ENCODE measurements around the gene MAP1LC3C.

- TF ChIP-seq CTCF (IDR thresholded peaks at IDR 0.05; ENCODE audit: insufficient read depth, low read length) (no peak), POLR2AphosphoS5 (IDR thresholded peaks at IDR 0.05; ENCODE audit: low read depth) (no peak)
Measured at GRCh38 chr1:241997401-241997998, 1.4 kb downstream of the MAP1LC3C start.
